COLO668 (cell line): ENCODE measurements around the gene PLXNA4.

Experiments used
- DNase-seq: peaks from one replicate; lab custom pipeline; 2025; ENCODE audit not compliant: unreplicated experiment; lab: John Stamatoyannopoulos, UW

PLXNA4 gene

GRCh38 chr7:132249256-132249971 is 326.9 kb downstream of the PLXNA4 start:
- peak; percentile 7 for DNase-seq

- no peak for DNase-seq
Observed at GRCh38 chr7:132248841-132249240, 327.4 kb downstream of the PLXNA4 start.

- no peak for DNase-seq
Observed at GRCh38 chr7:132247995-132248618, 328.2 kb downstream of the PLXNA4 start.

- DNase-seq, result no peak
Observed at GRCh38 chr7:132246591-132246990, 329.7 kb downstream of the PLXNA4 start.

- no peak for DNase-seq
Observed at GRCh38 chr7:132245539-132245938, 330.7 kb downstream of the PLXNA4 start.

- no peak for DNase-seq
Observed at GRCh38 chr7:132244903-132245480, 331.3 kb downstream of the PLXNA4 start.

- DNase-seq, result no peak
Observed at GRCh38 chr7:132243463-132243862, 332.8 kb downstream of the PLXNA4 start.

GRCh38 chr7:132243051-132243450 is 333.2 kb downstream of the PLXNA4 start:
- no peak for DNase-seq

- DNase-seq, result no peak
Observed at GRCh38 chr7:132242192-132242812, 334.0 kb downstream of the PLXNA4 start.

GRCh38 chr7:132240821-132241422 is 335.3 kb downstream of the PLXNA4 start:
- DNase-seq, result no peak

GRCh38 chr7:132240262-132240661 is 336.0 kb downstream of the PLXNA4 start:
- peak; percentile 83 for DNase-seq

GRCh38 chr7:132239422-132239994 is 336.8 kb downstream of the PLXNA4 start:
- peak; percentile 31 for DNase-seq

- no peak for DNase-seq
Observed at GRCh38 chr7:132234711-132235110, 341.6 kb downstream of the PLXNA4 start.

GRCh38 chr7:132232406-132232805 is 343.9 kb downstream of the PLXNA4 start:
- no peak for DNase-seq

- no peak for DNase-seq
Observed at GRCh38 chr7:132230462-132230861, 345.8 kb downstream of the PLXNA4 start.

GRCh38 chr7:132228240-132228639 is 348.0 kb downstream of the PLXNA4 start:
- DNase-seq, result no peak

GRCh38 chr7:132226957-132227290 is 349.3 kb downstream of the PLXNA4 start:
- no peak for DNase-seq

GRCh38 chr7:132226046-132226956 is 350.0 kb downstream of the PLXNA4 start:
- peak; percentile 6 for DNase-seq

- no peak for DNase-seq
Observed at GRCh38 chr7:132225216-132226030, 350.8 kb downstream of the PLXNA4 start.
